Tibial nerve (tissue), 4 donors: ENCODE measurements around the gene RANBP17.

Experiments used
- EP300 ChIP-seq, 2 donors: sonication (generic); formaldehyde crosslinking; IDR thresholded peaks; one replicate each; pipeline ENCODE4 v1.6.1; 2017; ENCODE audit warnings: antibody characterized with exemption in 2 of 2, mild to moderate bottlenecking in 1 of 2
- POLR2A ChIP-seq, 2 donors: fragments of 450-650 bp; IDR thresholded peaks; one replicate each; pipeline ENCODE4 v1.6.1; 2017; ENCODE audit warnings: antibody characterized with exemption in 2 of 2, mild to moderate bottlenecking in 2 of 2, moderate library complexity in 2 of 2
- TF ChIP-seq, protein P1 (sequence below), 5 experiments: fragments of 200-600 bp in 3 of 5; fragments of 450-650 bp in 2 of 5; sonication (generic) in 3 of 5; IDR thresholded peaks; one replicate each; pipeline ENCODE4 v1.5.1; 2016 to 2019; ENCODE audit warnings: antibody characterized with exemption in 5 of 5, mild to moderate bottlenecking in 3 of 5, moderate library complexity in 2 of 5

- TF ChIP-seq POLR2A (IDR thresholded peaks at IDR 0.05): no peak
- TF ChIP-seq, protein P1, sequence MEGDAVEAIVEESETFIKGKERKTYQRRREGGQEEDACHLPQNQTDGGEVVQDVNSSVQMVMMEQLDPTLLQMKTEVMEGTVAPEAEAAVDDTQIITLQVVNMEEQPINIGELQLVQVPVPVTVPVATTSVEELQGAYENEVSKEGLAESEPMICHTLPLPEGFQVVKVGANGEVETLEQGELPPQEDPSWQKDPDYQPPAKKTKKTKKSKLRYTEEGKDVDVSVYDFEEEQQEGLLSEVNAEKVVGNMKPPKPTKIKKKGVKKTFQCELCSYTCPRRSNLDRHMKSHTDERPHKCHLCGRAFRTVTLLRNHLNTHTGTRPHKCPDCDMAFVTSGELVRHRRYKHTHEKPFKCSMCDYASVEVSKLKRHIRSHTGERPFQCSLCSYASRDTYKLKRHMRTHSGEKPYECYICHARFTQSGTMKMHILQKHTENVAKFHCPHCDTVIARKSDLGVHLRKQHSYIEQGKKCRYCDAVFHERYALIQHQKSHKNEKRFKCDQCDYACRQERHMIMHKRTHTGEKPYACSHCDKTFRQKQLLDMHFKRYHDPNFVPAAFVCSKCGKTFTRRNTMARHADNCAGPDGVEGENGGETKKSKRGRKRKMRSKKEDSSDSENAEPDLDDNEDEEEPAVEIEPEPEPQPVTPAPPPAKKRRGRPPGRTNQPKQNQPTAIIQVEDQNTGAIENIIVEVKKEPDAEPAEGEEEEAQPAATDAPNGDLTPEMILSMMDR (IDR thresholded peaks at IDR 0.05): no peak
- TF ChIP-seq EP300 (IDR thresholded peaks at IDR 0.05): no peak
Observed at GRCh38 chr5:170846846-170847245, 15.0 kb upstream of the RANBP17 start.
